ENCODE results near the gene KBTBD12.

Gene KBTBD12

GRCh38 chr3:127985655-127986225, 70.7 kb downstream of the KBTBD12 start:
- DNase-seq: no peak

GRCh38 chr3:127986803-127987202, 71.8 kb downstream of the KBTBD12 start:
- no peak for DNase-seq

- no peak for DNase-seq
These were observed 72.4 kb downstream of the KBTBD12 start for GRCh38 chr3:127987309-127987995.

- DNase-seq: no peak
These were observed 73.9 kb downstream of the KBTBD12 start for GRCh38 chr3:127988770-127989557.

- DNase-seq: no peak
These were observed 75.0 kb downstream of the KBTBD12 start for GRCh38 chr3:127990051-127990450.

- DNase-seq: no peak
These were observed 75.4 kb downstream of the KBTBD12 start for GRCh38 chr3:127990461-127990860.

GRCh38 chr3:127991251-127991650, 76.2 kb downstream of the KBTBD12 start:
- no peak for DNase-seq

GRCh38 chr3:127991681-127992080, 76.6 kb downstream of the KBTBD12 start:
- DNase-seq: no peak

GRCh38 chr3:127992127-127992526, 77.1 kb downstream of the KBTBD12 start:
- DNase-seq: no peak

- DNase-seq: no peak
These were observed 79.0 kb downstream of the KBTBD12 start for GRCh38 chr3:127994011-127994410.

GRCh38 chr3:127997016-127997415, 82.0 kb downstream of the KBTBD12 start:
- DNase-seq: no peak

- DNase-seq: no peak
These were observed 82.9 kb downstream of the KBTBD12 start for GRCh38 chr3:127997961-127998360.

- no peak for DNase-seq
These were observed 83.6 kb downstream of the KBTBD12 start for GRCh38 chr3:127998596-127998995.

- no peak for DNase-seq
These were observed 84.6 kb downstream of the KBTBD12 start for GRCh38 chr3:127999509-128000106.

- DNase-seq: no peak
These were observed 86.5 kb downstream of the KBTBD12 start for GRCh38 chr3:128001576-128001975.

GRCh38 chr3:128004661-128005060, 89.6 kb downstream of the KBTBD12 start:
- DNase-seq: no peak

GRCh38 chr3:128006061-128007032, 91.3 kb downstream of the KBTBD12 start:
- no peak for DNase-seq

GRCh38 chr3:128007033-128007424, 92.0 kb downstream of the KBTBD12 start:
- DNase-seq: no peak

GRCh38 chr3:128009952-128010846, 95.2 kb downstream of the KBTBD12 start:
- peak; percentile 12 to 57 for DNase-seq

- no peak for DNase-seq
These were observed 96.1 kb downstream of the KBTBD12 start for GRCh38 chr3:128011140-128011539.

GRCh38 chr3:128012050-128012449, 97.0 kb downstream of the KBTBD12 start:
- no peak for DNase-seq

All from inflammatory macrophage (primary cell).